NCI-H2029 (cell line): ENCODE measurements around the gene PEF1.
A peak's percentile ranks its signal among the peaks of the same experiment; 100 is the strongest.

Source experiments
- DNase-seq: peaks from one replicate; lab custom pipeline; 2025; lab: John Stamatoyannopoulos, UW

PEF1 gene, protein sequence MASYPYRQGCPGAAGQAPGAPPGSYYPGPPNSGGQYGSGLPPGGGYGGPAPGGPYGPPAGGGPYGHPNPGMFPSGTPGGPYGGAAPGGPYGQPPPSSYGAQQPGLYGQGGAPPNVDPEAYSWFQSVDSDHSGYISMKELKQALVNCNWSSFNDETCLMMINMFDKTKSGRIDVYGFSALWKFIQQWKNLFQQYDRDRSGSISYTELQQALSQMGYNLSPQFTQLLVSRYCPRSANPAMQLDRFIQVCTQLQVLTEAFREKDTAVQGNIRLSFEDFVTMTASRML

GRCh38 chr1:31644560-31645273, at the start of gene PEF1:
TSS of gene PEF1 (minus strand) at chr1:31644876. CDS start at chr1:31644864, 12 bp downstream.
- peak; percentile 98 for DNase-seq

- DNase-seq, result no peak
Measured at GRCh38 chr1:31693231-31693630, 48.6 kb upstream of the PEF1 start.

- no peak for DNase-seq
Measured at GRCh38 chr1:31691951-31692350, 47.3 kb upstream of the PEF1 start.

- no peak for DNase-seq
Measured at GRCh38 chr1:31691446-31691845, 46.8 kb upstream of the PEF1 start.

DNA sequence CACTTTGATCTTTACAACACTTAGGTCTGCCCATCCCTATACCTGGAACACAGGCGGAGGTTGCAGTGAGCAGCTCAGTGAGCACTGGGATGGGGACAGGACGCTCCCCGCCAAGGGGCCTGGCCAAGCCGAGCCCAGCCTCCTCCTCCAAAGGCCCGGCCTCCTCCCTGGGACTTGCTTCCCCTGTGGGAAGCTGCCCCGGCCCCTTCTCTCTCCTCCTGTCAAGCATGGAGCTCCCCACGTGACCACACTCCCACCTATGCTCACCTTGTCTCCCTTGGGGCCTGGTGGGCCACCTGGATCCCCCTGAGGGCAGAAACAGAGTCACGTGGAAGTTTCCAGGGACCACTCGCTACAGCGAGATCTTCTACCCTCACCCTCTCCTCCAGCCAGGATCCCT, 46.2 kb upstream of the PEF1 start:
- no peak for DNase-seq

DNA sequence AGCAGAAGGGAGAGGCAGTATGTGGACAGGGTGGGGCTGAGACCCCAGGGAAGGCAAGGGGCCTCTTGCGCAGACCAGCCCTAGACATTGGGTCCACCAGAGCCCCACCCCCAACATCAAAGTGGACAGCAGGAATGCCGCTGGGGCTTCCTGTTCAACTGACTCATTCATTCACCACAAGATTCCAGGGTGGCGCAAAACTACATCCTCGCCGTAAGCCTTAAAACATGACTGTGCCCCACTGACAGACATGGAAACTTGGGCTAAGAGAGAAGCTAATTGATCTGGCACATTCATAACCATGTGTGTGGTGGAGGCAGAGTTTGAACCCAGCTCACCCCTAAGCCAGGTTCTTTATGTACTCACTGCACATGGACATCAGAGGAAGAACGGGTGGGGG, 45.2 kb upstream of the PEF1 start:
- DNase-seq, result no peak

GRCh38 chr1:31689379-31689778, 44.7 kb upstream of the PEF1 start:
- DNase-seq, result no peak

- no peak for DNase-seq
Measured at GRCh38 chr1:31688233-31688918, 43.7 kb upstream of the PEF1 start.

GRCh38 chr1:31687601-31688000, 42.9 kb upstream of the PEF1 start:
- no peak for DNase-seq

GRCh38 chr1:31685795-31686194, 41.1 kb upstream of the PEF1 start:
- no peak for DNase-seq

GRCh38 chr1:31683997-31684396, 39.3 kb upstream of the PEF1 start:
- no peak for DNase-seq

- no peak for DNase-seq
Measured at GRCh38 chr1:31681415-31681814, 36.7 kb upstream of the PEF1 start.

- no peak for DNase-seq
Measured at GRCh38 chr1:31679676-31680230, 35.1 kb upstream of the PEF1 start.

GRCh38 chr1:31679091-31679490, 34.4 kb upstream of the PEF1 start:
- no peak for DNase-seq

DNA sequence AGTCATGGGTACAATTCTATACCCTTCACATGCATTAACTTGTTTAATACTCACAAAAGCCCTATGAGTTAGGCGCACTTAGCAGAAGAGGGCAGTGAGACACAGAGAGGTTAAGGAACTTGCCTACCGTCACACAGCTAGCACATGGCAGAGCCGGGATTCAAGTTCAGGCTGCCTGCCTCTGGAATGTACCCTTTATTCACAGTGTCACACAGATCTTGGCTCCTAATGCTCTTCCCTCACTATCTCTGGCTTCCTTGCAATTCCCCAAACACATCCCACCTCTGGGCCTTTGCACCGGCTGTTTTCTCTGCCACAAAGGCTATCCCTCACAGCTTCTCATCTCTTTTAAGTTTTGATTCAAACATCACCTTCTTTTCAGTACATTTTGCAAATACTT, 34.0 kb upstream of the PEF1 start:
- no peak for DNase-seq

DNA sequence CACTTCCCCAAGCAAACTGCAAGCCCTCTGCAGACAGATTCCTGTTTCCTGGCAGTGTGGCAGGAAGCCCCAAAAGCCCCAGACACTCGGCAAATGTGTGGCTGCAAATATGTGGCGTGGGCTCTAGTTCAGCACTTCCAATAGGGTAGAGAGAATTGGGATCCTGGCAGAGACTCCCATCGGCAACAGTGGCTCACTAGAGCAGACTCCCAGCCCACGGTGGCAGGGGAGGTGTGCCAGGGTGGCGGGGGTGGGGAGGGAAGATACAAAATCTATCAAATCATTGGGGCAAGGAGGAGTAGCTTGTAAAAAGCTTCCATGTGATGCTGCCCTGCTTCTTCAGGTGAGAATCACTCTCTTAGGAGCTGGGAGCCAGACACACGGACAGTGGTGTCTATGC, 33.3 kb upstream of the PEF1 start:
- DNase-seq, result no peak

GRCh38 chr1:31677401-31677800, 32.7 kb upstream of the PEF1 start:
- no peak for DNase-seq

- DNase-seq, result no peak
Measured at GRCh38 chr1:31675756-31676155, 31.1 kb upstream of the PEF1 start.

GRCh38 chr1:31675161-31675560, 30.5 kb upstream of the PEF1 start:
- DNase-seq, result no peak

- no peak for DNase-seq
Measured at GRCh38 chr1:31674626-31675025, 29.9 kb upstream of the PEF1 start.

GRCh38 chr1:31673433-31673832, 28.8 kb upstream of the PEF1 start:
- DNase-seq, result no peak

DNA sequence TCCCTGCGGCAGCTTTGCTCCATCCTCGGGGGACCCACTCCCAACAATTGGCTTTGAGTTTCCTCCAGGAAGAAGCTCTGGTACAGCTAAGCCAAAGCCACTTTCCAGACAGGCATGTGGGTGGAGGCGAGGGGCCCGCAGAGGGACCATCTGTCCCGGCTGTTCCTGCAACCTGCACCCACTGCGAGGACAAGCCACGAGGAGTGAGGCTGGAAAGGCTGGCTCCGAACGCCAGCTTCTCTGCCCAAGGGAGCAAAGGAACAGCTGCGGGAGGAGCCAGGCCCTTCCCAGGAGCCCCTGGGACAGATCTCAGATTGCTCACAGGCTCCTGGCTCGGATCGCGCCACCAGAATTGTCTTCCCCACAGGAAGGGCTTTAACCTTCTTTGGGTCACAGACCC, 28.3 kb upstream of the PEF1 start:
- DNase-seq, result no peak
